Measurements from ENCODE around the gene TRAPPC1. TPM values are rescaled to one million over a fixed set of nuclear protein-coding genes. Genes with fewer than 3 reads are reported as not detected.

The TRAPPC1 gene
- total and polyA plus RNA-seq, 2 experiments from 2014 or later = 37.8 to 321 TPM

- Histone ChIP-seq H3K36me3 (ENCODE audit: low read depth) (no peaks in the 10 kb centered on the region), H3K79me2 (ENCODE audit: insufficient read depth) (no peaks in the 10 kb centered on the region), H2AFZ (no peak overlapping the region), H3K9ac (no peak overlapping the region), H3F3A (ENCODE audit: insufficient read depth) (no peaks in the 10 kb centered on the region), H3K9me3 (ENCODE audit: low read depth) (no peaks in the 10 kb centered on the region), H3K27ac (no peak overlapping the region), H3K9me2 (ENCODE audit: insufficient read depth) (no peaks in the 10 kb centered on the region), H3K4me1 (ENCODE audit: insufficient read depth) (no peaks in the 10 kb centered on the region), H3K4me2 (ENCODE audit: unreplicated experiment) (no peak overlapping the region), H3K27me3 (replicated peaks; ENCODE audit: insufficient read depth) (no peaks in the 10 kb centered on the region), H3K4me3 (no peak overlapping the region), H4K20me1 (ENCODE audit: insufficient read depth) (no peaks in the 10 kb centered on the region)
- no peak for TF ChIP-seq EZH2phosphoT487 (IDR thresholded peaks at IDR 0.05; ENCODE audit: insufficient read depth, low read depth)
- TF ChIP-seq EZH2 (IDR thresholded peaks at IDR 0.05; ENCODE audit: insufficient read depth, poor library complexity, severe bottlenecking) = no peak
- in situ Hi-C loops (cut with MboI) = no loop called here
- WGBS, 2 experiments (ENCODE audit: low coverage in 1 of 2, low lambda C conversion rate in 2 of 2, missing lambda C conversion rate in 2 of 2) = 95 to 96% methylated on average over 8 of the region's 8 CpGs
- DNase-seq = peak; percentile 52
Observed at GRCh38 chr17:7972131-7972785, 40.5 kb upstream of the TRAPPC1 start.

DNA sequence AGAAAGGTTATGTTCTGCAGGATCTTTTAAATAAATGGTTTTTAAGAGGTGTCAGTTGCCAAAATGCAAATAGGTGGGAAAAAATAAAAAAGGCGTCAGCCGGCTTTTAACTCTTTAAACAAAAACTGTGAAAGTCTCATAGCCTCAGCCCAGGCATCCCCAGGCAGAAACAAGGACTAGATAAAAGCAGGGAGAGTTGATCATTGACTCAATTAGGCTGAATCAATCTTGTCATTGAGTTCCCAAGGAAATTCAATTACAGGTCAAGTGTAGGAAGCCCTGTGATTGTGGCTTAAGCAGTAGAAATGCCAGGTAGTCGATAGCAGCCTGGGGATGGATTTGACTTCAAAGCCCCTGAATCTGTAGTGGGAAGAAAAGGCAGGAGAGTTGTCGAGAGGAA is 39.9 kb upstream of the TRAPPC1 start:
- Histone ChIP-seq H3F3A (ENCODE audit: insufficient read depth) (no peaks in the 10 kb centered on the region), H3K4me2 (ENCODE audit: unreplicated experiment) (no peak overlapping the region), H3K9me2 (ENCODE audit: insufficient read depth) (no peaks in the 10 kb centered on the region), H3K36me3 (ENCODE audit: low read depth) (no peaks in the 10 kb centered on the region), H3K79me2 (ENCODE audit: insufficient read depth) (no peaks in the 10 kb centered on the region), H3K4me3 (no peak overlapping the region), H4K20me1 (ENCODE audit: insufficient read depth) (no peaks in the 10 kb centered on the region), H3K9ac (no peak overlapping the region), H3K4me1 (ENCODE audit: insufficient read depth) (no peaks in the 10 kb centered on the region), H3K9me3 (ENCODE audit: low read depth) (no peaks in the 10 kb centered on the region), H3K27ac (no peak overlapping the region), H2AFZ (no peak overlapping the region), H3K27me3 (replicated peaks; ENCODE audit: insufficient read depth) (no peaks in the 10 kb centered on the region)
- 50 to 61% methylated on average over 4 of the region's 4 CpGs for WGBS, 2 experiments (ENCODE audit: low coverage in 1 of 2, low lambda C conversion rate in 2 of 2, missing lambda C conversion rate in 2 of 2)
- no peak for DNase-seq
- in situ Hi-C loops (cut with MboI) = no loop called here
- TF ChIP-seq EZH2phosphoT487 (IDR thresholded peaks at IDR 0.05; ENCODE audit: insufficient read depth, low read depth) (no peak), EZH2 (IDR thresholded peaks at IDR 0.05; ENCODE audit: insufficient read depth, poor library complexity, severe bottlenecking) (no peak)

- H3K9me2 ChIP-seq (ENCODE audit: insufficient read depth) = no peaks in the 10 kb centered on the region
- no peaks in the 10 kb centered on the region for H3K4me1 ChIP-seq (ENCODE audit: insufficient read depth)
- no peak overlapping the region for H3K4me3 ChIP-seq
- H3F3A ChIP-seq (ENCODE audit: insufficient read depth) = no peaks in the 10 kb centered on the region
- in situ Hi-C loops (cut with MboI) = no loop called here
- DNase-seq = no peak
- 85 to 87% methylated on average over 6 of the region's 6 CpGs for WGBS, 2 experiments (ENCODE audit: low coverage in 1 of 2, low lambda C conversion rate in 2 of 2, missing lambda C conversion rate in 2 of 2)
- H4K20me1 ChIP-seq (ENCODE audit: insufficient read depth) = no peaks in the 10 kb centered on the region
- H3K79me2 ChIP-seq (ENCODE audit: insufficient read depth) = no peaks in the 10 kb centered on the region
- no peaks in the 10 kb centered on the region for H3K36me3 ChIP-seq (ENCODE audit: low read depth)
- no peak overlapping the region for H3K4me2 ChIP-seq (ENCODE audit: unreplicated experiment)
- H3K27me3 ChIP-seq (replicated peaks; ENCODE audit: insufficient read depth) = no peaks in the 10 kb centered on the region
- no peak overlapping the region for H3K27ac ChIP-seq
- no peak overlapping the region for H3K9ac ChIP-seq
- H2AFZ ChIP-seq = no peak overlapping the region
- TF ChIP-seq EZH2phosphoT487 (IDR thresholded peaks at IDR 0.05; ENCODE audit: insufficient read depth, low read depth) = no peak
- no peak for TF ChIP-seq EZH2 (IDR thresholded peaks at IDR 0.05; ENCODE audit: insufficient read depth, poor library complexity, severe bottlenecking)
- no peaks in the 10 kb centered on the region for H3K9me3 ChIP-seq (ENCODE audit: low read depth)
Observed at GRCh38 chr17:7969433-7969832, 37.7 kb upstream of the TRAPPC1 start.

DNA sequence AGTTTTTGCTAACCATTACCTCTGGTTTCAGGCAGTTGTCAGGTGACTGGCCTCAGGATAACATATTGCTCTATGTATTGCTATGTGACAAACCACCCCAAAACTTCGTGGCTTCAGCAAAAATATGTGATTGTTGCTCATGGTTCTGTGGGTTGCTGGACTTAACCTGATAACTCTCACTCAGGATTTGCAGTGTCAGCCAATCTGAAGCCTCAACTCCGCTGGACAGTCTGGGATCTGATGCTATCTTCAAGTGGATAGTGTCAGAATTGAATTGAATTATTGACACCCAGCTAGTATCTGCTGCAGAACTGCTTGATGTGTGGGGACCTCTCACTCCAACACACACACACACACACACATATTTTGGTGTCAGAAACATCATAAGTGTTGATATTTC is 36.0 kb upstream of the TRAPPC1 start:
- Histone ChIP-seq H3K9me3 (ENCODE audit: low read depth) (no peaks in the 10 kb centered on the region), H2AFZ (no peak overlapping the region), H3K79me2 (ENCODE audit: insufficient read depth) (no peaks in the 10 kb centered on the region), H4K20me1 (ENCODE audit: insufficient read depth) (no peaks in the 10 kb centered on the region), H3K4me1 (ENCODE audit: insufficient read depth) (no peaks in the 10 kb centered on the region), H3F3A (ENCODE audit: insufficient read depth) (no peaks in the 10 kb centered on the region), H3K4me2 (ENCODE audit: unreplicated experiment) (no peak overlapping the region), H3K27me3 (replicated peaks; ENCODE audit: insufficient read depth) (no peaks in the 10 kb centered on the region), H3K9ac (no peak overlapping the region), H3K4me3 (no peak overlapping the region), H3K36me3 (ENCODE audit: low read depth) (no peaks in the 10 kb centered on the region), H3K9me2 (ENCODE audit: insufficient read depth) (no peaks in the 10 kb centered on the region), H3K27ac (no peak overlapping the region)
- 48 to 50% methylated on average over 2 of the region's 2 CpGs for WGBS, 2 experiments (ENCODE audit: low coverage in 1 of 2, low lambda C conversion rate in 2 of 2, missing lambda C conversion rate in 2 of 2)
- no peak for DNase-seq
- TF ChIP-seq EZH2 (IDR thresholded peaks at IDR 0.05; ENCODE audit: insufficient read depth, poor library complexity, severe bottlenecking) = no peak
- TF ChIP-seq EZH2phosphoT487 (IDR thresholded peaks at IDR 0.05; ENCODE audit: insufficient read depth, low read depth) = no peak
- in situ Hi-C loops (cut with MboI) = no loop called here

All from GM23248 (cell line).